Renal cortical epithelial cell (primary cell): Measurements from ENCODE around the gene MROH8. TPM values are rescaled to one million over a fixed set of nuclear protein-coding genes. Genes with fewer than 3 reads are reported as not detected.
"Not testable (repeated sequence)": the region's sequence is repeated elsewhere in the genome, so short reads cannot be mapped to it uniquely, and the experiment has no call there.

Experiments
- DNase-seq: peaks from one replicate; pipeline ENCODE4 v3.0.0-alpha.2; 2011; ENCODE audit warnings: low read depth
- total RNA-seq: library from RNA; depleted of rRNA; stranded (reverse); fragments of >200 nt; gene quantifications from 2 replicates; pipeline ENCODE4 v1.2.3, GENCODE V29; 2014

The MROH8 gene
- total RNA-seq, 1 donor from 2014 or later = 1.1 TPM

DNA sequence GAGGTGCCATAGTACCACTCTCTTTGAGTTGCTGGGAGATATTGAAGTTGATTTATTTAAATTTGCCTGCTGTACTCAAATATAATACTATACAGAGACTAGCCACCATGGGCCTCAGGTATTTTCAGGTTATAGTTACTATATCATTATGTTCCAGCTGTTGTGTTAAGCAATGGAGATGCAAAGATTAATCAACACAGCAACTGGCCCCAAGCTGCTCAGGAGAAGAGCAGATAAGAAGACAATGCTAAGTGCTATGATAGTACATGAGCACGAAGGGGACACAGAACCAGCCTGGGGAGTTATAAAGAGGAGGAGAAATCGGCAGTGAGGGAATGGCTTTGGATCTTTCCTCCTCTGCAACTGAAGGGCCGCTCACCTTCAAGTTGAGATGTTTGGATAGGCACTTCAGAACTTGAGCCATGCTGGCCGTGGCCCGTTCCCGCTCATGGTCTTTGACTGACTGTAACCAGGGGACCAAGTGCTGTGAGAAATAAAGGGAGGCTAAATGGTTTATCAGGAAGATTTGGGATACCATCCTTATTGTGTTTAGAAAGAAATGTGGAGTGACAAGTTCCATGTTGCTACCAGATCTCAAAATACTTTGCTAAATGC is 24.6 kb downstream of the MROH8 start:
- DNase-seq = no peak

- no peak for DNase-seq
Measured at GRCh38 chr20:37152284-37152683, 27.1 kb downstream of the MROH8 start.

GRCh38 chr20:37151529-37151928 is 27.8 kb downstream of the MROH8 start:
- DNase-seq = peak; percentile 64

DNA sequence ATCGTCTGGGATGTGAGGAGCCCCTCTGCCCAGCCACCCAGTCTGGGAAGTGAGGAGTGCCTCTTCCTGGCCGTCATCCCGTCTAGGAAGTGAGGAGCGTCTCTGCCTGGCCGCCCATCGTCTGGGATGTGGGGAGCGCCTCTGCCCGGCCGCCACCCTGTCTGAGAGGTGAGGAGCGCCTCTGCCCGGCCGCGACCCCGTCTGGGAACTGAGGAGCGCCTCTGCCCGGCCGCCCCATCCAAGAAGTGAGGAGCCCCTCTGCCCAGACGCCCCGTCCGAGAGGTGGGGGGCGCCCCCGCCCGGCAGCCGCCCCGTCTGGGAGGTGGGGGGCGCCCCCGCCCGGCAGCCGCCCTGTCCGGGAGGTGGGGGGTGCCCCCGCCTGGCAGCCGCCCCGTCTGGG is 28.5 kb downstream of the MROH8 start:
- DNase-seq = not testable (repeated sequence)

DNA sequence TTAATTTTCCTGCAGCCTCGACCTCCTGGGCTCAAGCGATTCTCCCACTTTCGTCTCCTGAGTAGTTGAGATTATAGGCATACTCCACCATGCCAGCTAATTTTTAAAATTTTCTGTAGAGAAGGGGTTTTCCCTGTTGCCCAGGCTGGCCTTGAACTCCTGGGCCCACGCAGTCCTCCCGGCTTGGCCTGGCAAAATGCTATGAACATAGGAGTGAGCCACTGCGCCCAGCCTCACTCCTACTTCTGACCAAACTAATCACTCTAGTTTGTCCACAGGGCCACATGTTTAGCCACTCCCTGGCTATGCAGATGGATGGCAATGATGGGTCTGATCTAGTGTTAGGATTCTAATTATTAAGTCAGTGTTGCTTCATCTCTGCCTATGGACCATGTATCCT is 32.1 kb downstream of the MROH8 start:
- no peak for DNase-seq

- peak; percentile 26 for DNase-seq
Measured at GRCh38 chr20:37144856-37145404, 34.4 kb downstream of the MROH8 start.

GRCh38 chr20:37142708-37143107 is 36.6 kb downstream of the MROH8 start:
- DNase-seq = peak; percentile 87

GRCh38 chr20:37137547-37137946 is 41.8 kb downstream of the MROH8 start:
- no peak for DNase-seq

DNA sequence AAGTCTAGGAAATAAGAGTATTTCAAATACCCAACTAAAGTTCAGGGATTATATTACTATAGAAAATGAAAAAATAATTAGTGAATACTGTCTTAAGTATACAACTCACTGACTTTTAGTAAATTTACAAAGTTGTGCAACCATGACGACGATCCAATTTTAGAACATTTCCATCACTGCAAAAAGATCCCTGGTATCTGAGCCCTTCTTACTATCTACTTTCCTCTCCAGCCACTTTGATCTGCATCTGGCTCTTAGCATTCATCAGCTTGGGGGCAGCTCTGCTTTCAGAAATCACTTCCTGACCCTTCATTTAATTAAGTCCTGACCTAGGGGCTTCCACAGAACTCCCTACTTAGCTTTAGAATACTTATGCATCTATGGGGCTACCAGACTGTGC is 45.4 kb downstream of the MROH8 start:
- DNase-seq = no peak

GRCh38 chr20:37131486-37131885 is 47.9 kb downstream of the MROH8 start:
- DNase-seq = no peak

GRCh38 chr20:37128803-37129202 is 50.5 kb downstream of the MROH8 start:
- DNase-seq = no peak

DNA sequence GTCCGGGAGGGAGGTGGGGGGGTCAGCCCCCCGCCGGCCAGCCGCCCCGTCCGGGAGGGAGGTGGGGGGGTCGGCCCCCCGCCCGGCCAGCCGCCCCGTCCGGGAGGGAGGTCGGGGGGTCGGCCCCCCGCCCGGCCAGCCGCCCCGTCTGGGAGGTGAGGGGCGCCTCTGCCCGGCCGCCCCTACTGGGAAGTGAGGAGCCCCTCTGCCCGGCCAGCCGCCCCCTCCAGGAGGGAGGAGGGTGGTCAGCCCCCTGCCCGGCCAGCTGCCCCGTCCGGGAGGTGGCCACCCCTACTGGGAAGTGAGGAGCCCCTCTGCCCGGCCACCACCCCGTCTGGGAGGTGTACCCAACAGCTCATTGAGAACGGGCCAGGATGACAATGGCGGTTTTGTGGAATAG is 53.1 kb downstream of the MROH8 start:
- not testable (repeated sequence) for DNase-seq

DNA sequence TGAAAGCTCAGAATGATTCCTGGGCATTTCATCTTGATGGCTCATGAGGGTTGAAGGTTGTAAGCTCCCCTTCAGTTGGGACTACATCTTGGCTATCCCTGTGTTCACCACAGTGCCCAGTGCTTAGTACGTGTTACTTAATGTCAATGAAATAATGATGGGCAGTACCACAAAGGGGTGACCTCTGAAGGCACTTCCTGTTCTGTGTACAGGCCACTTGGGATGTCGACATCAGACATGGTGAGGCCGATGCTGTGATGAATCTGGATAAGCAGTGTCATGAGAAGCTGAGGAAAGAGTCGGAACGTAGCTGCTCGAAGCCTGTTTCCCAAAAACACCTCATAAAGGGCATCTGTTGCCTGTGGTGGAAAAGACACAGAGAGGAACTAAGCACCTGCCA is 55.9 kb downstream of the MROH8 start:
- DNase-seq = no peak

- DNase-seq = no peak
Measured at GRCh38 chr20:37120497-37120896, 58.9 kb downstream of the MROH8 start.

GRCh38 chr20:37119356-37120036 is 59.9 kb downstream of the MROH8 start:
- DNase-seq = no peak

GRCh38 chr20:37114012-37114411 is 65.3 kb downstream of the MROH8 start:
- no peak for DNase-seq

DNA sequence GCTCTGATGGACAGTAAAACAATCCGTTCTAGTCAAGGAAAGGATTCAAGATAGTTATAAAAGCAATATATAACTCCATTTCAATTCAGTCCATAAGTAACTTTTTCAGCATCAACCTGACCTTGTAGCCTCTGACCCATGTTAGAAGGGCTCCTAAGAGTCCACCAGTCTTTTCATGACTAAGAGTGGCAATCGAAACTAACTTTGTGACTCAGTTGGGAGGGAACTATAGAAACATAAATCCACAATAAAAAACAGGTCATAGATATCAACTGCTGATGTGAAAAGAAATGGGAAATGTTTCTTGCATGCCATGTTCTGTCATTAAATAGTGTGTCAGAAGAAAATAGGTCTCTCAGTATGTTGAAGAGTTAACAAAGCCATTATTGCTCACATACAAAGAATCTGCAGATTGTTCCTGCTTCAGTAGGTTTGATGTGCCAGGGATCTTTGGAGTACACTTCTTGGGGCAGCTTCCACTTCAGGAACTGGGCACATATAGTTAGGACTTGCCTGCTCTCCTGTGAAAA is 67.4 kb downstream of the MROH8 start:
- DNase-seq = peak; percentile 16

- no peak for DNase-seq
Measured at GRCh38 chr20:37108676-37109075, 70.7 kb downstream of the MROH8 start.

DNA sequence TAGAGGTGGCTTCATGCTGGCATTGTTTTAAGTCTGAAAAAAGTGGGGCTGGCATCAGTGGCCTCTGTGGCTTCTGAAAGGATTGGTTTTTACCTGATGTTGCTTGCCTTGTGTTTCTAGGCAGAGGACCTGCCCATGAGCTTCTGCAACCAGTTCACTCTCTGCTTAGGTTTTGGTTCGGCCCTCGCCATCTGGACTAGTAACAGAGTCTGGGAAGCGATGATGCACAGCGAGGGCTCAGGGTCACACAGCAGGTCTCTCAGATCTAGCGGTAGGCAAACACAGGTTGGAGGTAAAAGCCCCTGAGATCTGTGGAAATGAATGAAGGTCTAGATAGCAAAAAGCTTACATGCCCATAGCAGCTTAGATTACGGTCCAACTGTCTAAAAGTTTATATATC is 76.8 kb downstream of the MROH8 start:
- DNase-seq = no peak

GRCh38 chr20:37096415-37097041 is 82.8 kb downstream of the MROH8 start:
- DNase-seq = no peak

- peak; percentile 36 for DNase-seq
Measured at GRCh38 chr20:37095599-37096414, 83.5 kb downstream of the MROH8 start, which contains the start of gene RBL1. Gene RBL1, minus strand, starts transcription at chr20:37095997. Its CDS starts 69 bp downstream, at chr20:37095928.

- DNase-seq = no peak
Measured at GRCh38 chr20:37095108-37095598, 84.2 kb downstream of the MROH8 start.
